Astrocyte (in vitro differentiated cells and primary cell): Measurements from ENCODE around the gene SPATA25. TPM values are rescaled to one million over a fixed set of nuclear protein-coding genes. Genes with fewer than 3 reads are reported as not detected.

Source experiments
- DNase-seq: peaks from one replicate; pipeline ENCODE4 v3.0.0-alpha.2; 2010; ENCODE audit warnings: low read depth
- FAIRE-seq: peaks from 2 replicates; lab custom pipeline; 2011; peaks lifted over from hg19 to GRCh38; lab: Jason Lieb, UNC
- H2AFZ ChIP-seq: 2 replicates; pipeline ENCODE4 v1.6.0; 2012; ENCODE audit warnings: low read depth, low read length, inconsistent platforms
- H3K27ac ChIP-seq: 2 replicates; pipeline ENCODE4 v1.5.1; 2011; ENCODE audit warnings: low read depth, low read length, inconsistent platforms
- H3K27me3 ChIP-seq: 2 replicates; pipeline ENCODE4 v1.6.0; 2011; ENCODE audit warnings: low read length, inconsistent platforms; ENCODE audit not compliant: insufficient read depth
- H3K36me3 ChIP-seq: 2 replicates; pipeline ENCODE4 v1.5.1; 2011; ENCODE audit warnings: low read length, inconsistent platforms; ENCODE audit not compliant: insufficient read depth
- H3K4me1 ChIP-seq: 2 replicates; pipeline ENCODE4 v1.5.1; 2011; ENCODE audit warnings: low read length, inconsistent platforms; ENCODE audit not compliant: insufficient read depth
- H3K4me2 ChIP-seq: 2 replicates; pipeline ENCODE4 v1.6.0; 2012; ENCODE audit warnings: low read length, inconsistent platforms
- H3K4me3 ChIP-seq: 2 replicates; pipeline ENCODE4 v1.5.1; 2011; ENCODE audit warnings: low read depth, mild to moderate bottlenecking, low read length, inconsistent platforms; ENCODE audit not compliant: insufficient read depth
- H3K79me2 ChIP-seq: 2 replicates; pipeline ENCODE4 v1.6.0; 2012; ENCODE audit warnings: mild to moderate bottlenecking, low read length, inconsistent platforms; ENCODE audit not compliant: insufficient read depth
- H3K9ac ChIP-seq: 2 replicates; pipeline ENCODE4 v1.6.0; 2012; ENCODE audit warnings: mild to moderate bottlenecking, low read length, inconsistent platforms
- H3K9me3 ChIP-seq: 2 replicates; pipeline ENCODE4 v1.5.1; 2012; ENCODE audit warnings: low read depth, mild to moderate bottlenecking, low read length, inconsistent platforms; ENCODE audit not compliant: insufficient read depth
- H4K20me1 ChIP-seq: 2 replicates; pipeline ENCODE4 v1.6.0; 2012; ENCODE audit warnings: low read length, inconsistent platforms; ENCODE audit not compliant: insufficient read depth
- H3K27ac Mint-ChIP-seq: one replicate; pipeline ENCODE4 v1.8.0; 2021; ENCODE audit warnings: mild to moderate bottlenecking, mixed read lengths; ENCODE audit not compliant: unreplicated experiment
- H3K27me3 Mint-ChIP-seq: one replicate; pipeline ENCODE4 v1.8.0; 2021; ENCODE audit warnings: low read depth, mixed read lengths; ENCODE audit not compliant: unreplicated experiment
- H3K36me3 Mint-ChIP-seq: one replicate; pipeline ENCODE4 v1.8.0; 2021; ENCODE audit warnings: low read depth, mixed read lengths; ENCODE audit not compliant: unreplicated experiment
- H3K4me1 Mint-ChIP-seq: one replicate; pipeline ENCODE4 v1.8.0; 2021; ENCODE audit warnings: low read depth, mixed read lengths; ENCODE audit not compliant: unreplicated experiment
- H3K4me3 Mint-ChIP-seq: one replicate; pipeline ENCODE4 v1.8.0; 2021; ENCODE audit warnings: mild to moderate bottlenecking, moderate library complexity, mixed read lengths; ENCODE audit not compliant: unreplicated experiment
- H3K9me3 Mint-ChIP-seq: one replicate; pipeline ENCODE4 v1.8.0; 2021; ENCODE audit warnings: mild to moderate bottlenecking, mixed read lengths; ENCODE audit not compliant: unreplicated experiment
- EZH2 ChIP-seq: IDR thresholded peaks from 2 replicates; pipeline ENCODE4 v1.6.1; 2012; ENCODE audit warnings: mild to moderate bottlenecking, low read length, inconsistent platforms; ENCODE audit not compliant: insufficient read depth
- total RNA-seq: library from RNA; stranded (reverse); gene quantifications from 2 replicates; pipeline ENCODE4 v1.2.1, GENCODE V29; 2021
- TF ChIP-seq, protein P1 (sequence below): IDR thresholded peaks from 2 replicates; pipeline ENCODE4 v1.5.1; 2011; ENCODE audit warnings: low read depth, mild to moderate bottlenecking, inconsistent platforms, low read length, moderate library complexity; ENCODE audit not compliant: insufficient read depth

The SPATA25 gene
- total RNA-seq, 1 donor from 2014 or later = 1.7 TPM

DNA sequence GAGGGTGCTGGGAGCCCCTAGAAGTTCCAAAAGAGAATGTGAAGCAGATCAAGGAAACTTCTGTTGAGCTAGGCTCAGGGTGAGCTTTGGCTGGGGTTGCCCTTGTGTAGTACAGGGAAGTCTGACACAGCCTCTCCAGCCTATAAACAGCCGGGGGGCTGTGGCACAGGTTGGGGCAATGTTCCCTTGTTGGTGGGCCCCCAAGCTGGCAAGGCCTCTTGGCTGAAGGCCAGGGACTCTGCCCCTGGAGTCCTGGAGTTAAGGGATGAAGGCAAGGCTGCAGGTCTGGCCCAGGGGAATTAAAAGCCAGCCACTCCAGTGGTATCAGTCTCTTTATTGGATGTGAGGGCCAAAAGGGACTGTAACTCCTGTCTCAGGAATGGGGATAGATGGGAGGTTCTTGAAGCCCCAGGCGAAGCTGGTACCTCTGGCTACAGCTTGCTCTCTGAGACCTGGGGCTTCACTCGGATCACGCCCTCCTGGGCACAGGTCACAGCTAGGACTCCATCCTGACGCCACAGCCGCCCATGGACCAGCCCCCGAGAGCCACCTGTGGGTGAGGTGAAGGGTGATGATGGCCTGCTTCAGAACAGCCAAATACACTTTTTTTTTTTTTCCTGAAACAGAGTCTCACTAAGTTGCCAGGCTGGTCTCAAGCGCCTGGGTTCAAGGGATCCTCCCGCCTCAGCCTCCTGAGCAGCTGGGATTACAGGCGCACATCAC, 45.9 kb downstream of the SPATA25 start:
- Mint-ChIP-seq H3K27me3 (no peaks in the 10 kb centered on the region), H3K9me3 (no peaks in the 10 kb centered on the region), H3K27ac (no peak overlapping the region), H3K36me3 (peaks cover 23% of the 10 kb centered on the region), H3K4me1 (peaks cover 4% of the 10 kb centered on the region), H3K4me3 (no peak overlapping the region)
- no peak overlapping the region for H3K9ac ChIP-seq
- no peaks in the 10 kb centered on the region for H3K9me3 ChIP-seq
- H4K20me1 ChIP-seq = peaks cover 17% of the 10 kb centered on the region
- H3K36me3 ChIP-seq = peaks cover 24% of the 10 kb centered on the region
- DNase-seq (no peak), FAIRE-seq (no peak)
- H3K4me2 ChIP-seq = no peak overlapping the region
- no peaks in the 10 kb centered on the region for H3K4me1 ChIP-seq
- H3K79me2 ChIP-seq = no peaks in the 10 kb centered on the region
- H2AFZ ChIP-seq = no peak overlapping the region
- TF ChIP-seq, protein P1, sequence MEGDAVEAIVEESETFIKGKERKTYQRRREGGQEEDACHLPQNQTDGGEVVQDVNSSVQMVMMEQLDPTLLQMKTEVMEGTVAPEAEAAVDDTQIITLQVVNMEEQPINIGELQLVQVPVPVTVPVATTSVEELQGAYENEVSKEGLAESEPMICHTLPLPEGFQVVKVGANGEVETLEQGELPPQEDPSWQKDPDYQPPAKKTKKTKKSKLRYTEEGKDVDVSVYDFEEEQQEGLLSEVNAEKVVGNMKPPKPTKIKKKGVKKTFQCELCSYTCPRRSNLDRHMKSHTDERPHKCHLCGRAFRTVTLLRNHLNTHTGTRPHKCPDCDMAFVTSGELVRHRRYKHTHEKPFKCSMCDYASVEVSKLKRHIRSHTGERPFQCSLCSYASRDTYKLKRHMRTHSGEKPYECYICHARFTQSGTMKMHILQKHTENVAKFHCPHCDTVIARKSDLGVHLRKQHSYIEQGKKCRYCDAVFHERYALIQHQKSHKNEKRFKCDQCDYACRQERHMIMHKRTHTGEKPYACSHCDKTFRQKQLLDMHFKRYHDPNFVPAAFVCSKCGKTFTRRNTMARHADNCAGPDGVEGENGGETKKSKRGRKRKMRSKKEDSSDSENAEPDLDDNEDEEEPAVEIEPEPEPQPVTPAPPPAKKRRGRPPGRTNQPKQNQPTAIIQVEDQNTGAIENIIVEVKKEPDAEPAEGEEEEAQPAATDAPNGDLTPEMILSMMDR = no peak
- no peak for TF ChIP-seq EZH2
- no peaks in the 10 kb centered on the region for H3K27me3 ChIP-seq
- H3K27ac ChIP-seq = no peak overlapping the region
- no peak overlapping the region for H3K4me3 ChIP-seq

DNA sequence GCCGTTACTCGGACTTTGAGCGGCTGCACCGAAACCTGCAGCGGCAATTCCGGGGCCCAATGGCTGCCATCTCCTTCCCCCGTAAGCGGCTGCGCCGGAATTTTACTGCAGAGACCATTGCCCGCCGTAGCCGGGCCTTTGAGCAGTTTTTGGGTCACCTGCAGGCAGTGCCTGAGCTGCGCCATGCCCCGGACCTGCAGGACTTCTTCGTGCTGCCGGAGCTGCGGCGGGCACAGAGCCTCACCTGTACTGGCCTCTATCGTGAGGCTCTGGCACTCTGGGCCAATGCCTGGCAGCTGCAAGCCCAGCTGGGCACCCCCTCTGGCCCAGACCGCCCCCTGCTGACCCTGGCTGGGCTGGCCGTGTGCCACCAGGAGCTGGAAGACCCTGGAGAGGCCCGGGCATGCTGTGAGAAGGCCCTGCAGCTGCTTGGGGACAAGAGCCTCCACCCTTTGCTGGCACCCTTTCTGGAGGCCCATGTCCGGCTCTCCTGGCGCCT, 46.7 kb downstream of the SPATA25 start:
- H3K36me3 Mint-ChIP-seq = peaks cover 22% of the 10 kb centered on the region
- no peak overlapping the region for H3K4me3 Mint-ChIP-seq
- peaks cover 18% of the 10 kb centered on the region for H3K36me3 ChIP-seq
- H4K20me1 ChIP-seq = peaks cover 20% of the 10 kb centered on the region
- no peak for TF ChIP-seq EZH2
- TF ChIP-seq, protein P1 = no peak
- FAIRE-seq (no peak), DNase-seq (no peak)
- H3K27me3 Mint-ChIP-seq = no peaks in the 10 kb centered on the region
- H3K79me2 ChIP-seq = no peaks in the 10 kb centered on the region
- H3K4me1 ChIP-seq = peaks cover 2% of the 10 kb centered on the region
- H3K4me1 Mint-ChIP-seq = peaks cover 7% of the 10 kb centered on the region
- no peak overlapping the region for H3K27ac Mint-ChIP-seq
- H3K4me3 ChIP-seq = no peak overlapping the region
- H3K9me3 ChIP-seq = no peaks in the 10 kb centered on the region
- H3K27me3 ChIP-seq = no peaks in the 10 kb centered on the region
- H3K27ac ChIP-seq = no peak overlapping the region
- H3K9ac ChIP-seq = no peak overlapping the region
- peaks cover 2% of the 10 kb centered on the region for H3K9me3 Mint-ChIP-seq
- no peak overlapping the region for H3K4me2 ChIP-seq
- no peak overlapping the region for H2AFZ ChIP-seq

DNA sequence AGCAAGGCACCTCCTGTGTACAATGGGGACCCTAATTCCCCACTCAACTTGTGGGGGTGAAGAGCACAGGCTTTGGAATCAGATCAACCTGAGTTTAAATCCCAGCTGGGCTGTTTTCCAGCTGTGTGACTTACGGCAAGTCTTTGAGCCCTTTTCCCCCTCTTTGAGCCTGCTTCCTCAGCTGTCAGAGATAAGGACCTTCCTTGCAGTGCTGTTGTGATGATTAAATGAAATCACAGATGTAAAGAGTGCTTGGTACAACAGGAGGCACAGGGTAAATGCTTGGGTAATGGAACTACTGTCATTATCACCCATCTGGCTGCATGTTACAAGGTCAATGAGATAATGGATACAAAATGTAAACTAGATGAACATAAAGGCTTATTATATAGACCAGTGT, 50.6 kb downstream of the SPATA25 start:
- Histone ChIP-seq H3K79me2 (peaks cover 13% of the 10 kb centered on the region), H3K4me3 (no peak overlapping the region), H3K27me3 (no peaks in the 10 kb centered on the region), H3K9me3 (no peaks in the 10 kb centered on the region), H3K9ac (no peak overlapping the region), H3K27ac (no peak overlapping the region), H3K4me2 (peak overlapping the region; percentile 11), H4K20me1 (peaks cover 12% of the 10 kb centered on the region), H2AFZ (no peak overlapping the region), H3K4me1 (peaks cover 24% of the 10 kb centered on the region), H3K36me3 (peaks cover 3% of the 10 kb centered on the region)
- TF ChIP-seq, protein P1 = no peak
- no peak for TF ChIP-seq EZH2
- DNase-seq (no peak), FAIRE-seq (no peak)
- Mint-ChIP-seq H3K27me3 (no peaks in the 10 kb centered on the region), H3K36me3 (peaks cover 8% of the 10 kb centered on the region), H3K9me3 (peaks cover 2% of the 10 kb centered on the region), H3K4me1 (peaks cover 16% of the 10 kb centered on the region), H3K27ac (no peak overlapping the region), H3K4me3 (no peak overlapping the region)
